MCF 10A (cell line): ENCODE measurements around the gene HIPK1. TPM values are rescaled to one million over a fixed set of nuclear protein-coding genes. Genes with fewer than 3 reads are reported as not detected.

Experiments used
- BruUV-seq: library from RNA; stranded (reverse); fragments of 400-500 nt; replicated peaks from 2 replicates; lab custom pipeline; 2021; lab: Mats Ljungman, UMichigan
- CTCF ChIA-PET: fragments of 300-600 bp; sonication (Branson Sonifier 250); formaldehyde crosslinking; extraction: SDS; loops from one replicate; lab custom pipeline; 2021; ENCODE audit warnings: antibody characterized with exemption, inconsistent platforms; lab: Yijun Ruan, JAX
- POLR2A ChIA-PET: fragments of 300-600, 350-650 bp; sonication (Branson Sonifier 250); formaldehyde crosslinking; extraction: SDS; loops from one replicate; lab custom pipeline; 2020; ENCODE audit warnings: antibody characterized with exemption, inconsistent platforms; lab: Yijun Ruan, JAX
- DNase-seq: peaks from one replicate; pipeline ENCODE4 v3.0.0-alpha.2; 2018; ENCODE audit not compliant: unreplicated experiment
- H3K27ac Mint-ChIP-seq: one replicate; pipeline ENCODE4 v1.8.0; 2022; ENCODE audit warnings: mild to moderate bottlenecking, low read depth, mixed read lengths; ENCODE audit not compliant: unreplicated experiment
- H3K27me3 Mint-ChIP-seq: one replicate; pipeline ENCODE4 v1.8.0; 2022; ENCODE audit warnings: mixed read lengths; ENCODE audit not compliant: insufficient read depth, unreplicated experiment
- H3K36me3 Mint-ChIP-seq: one replicate; pipeline ENCODE4 v1.8.0; 2022; ENCODE audit warnings: mild to moderate bottlenecking, moderate library complexity, mixed read lengths; ENCODE audit not compliant: insufficient read depth, unreplicated experiment
- H3K4me1 Mint-ChIP-seq: one replicate; pipeline ENCODE4 v1.8.0; 2022; ENCODE audit warnings: mixed read lengths; ENCODE audit not compliant: insufficient read depth, unreplicated experiment
- H3K4me3 Mint-ChIP-seq: one replicate; pipeline ENCODE4 v1.8.0; 2022; ENCODE audit warnings: mild to moderate bottlenecking, moderate library complexity, mixed read lengths; ENCODE audit not compliant: unreplicated experiment
- H3K9me3 Mint-ChIP-seq: one replicate; pipeline ENCODE4 v1.8.0; 2022; ENCODE audit warnings: mixed read lengths; ENCODE audit not compliant: unreplicated experiment
- CTCF ChIP-seq: fragments of 200-600 bp; IDR thresholded peaks from one replicate; pipeline ENCODE4 v1.8.0; 2022; ENCODE audit warnings: antibody characterized with exemption, mild to moderate bottlenecking; ENCODE audit not compliant: unreplicated experiment
- intact Hi-C: fragments of 100-400 bp; cut with micrococcal nuclease; formaldehyde crosslinking; loops from 2 replicates; pipeline ENCODE4 v1.14.1; 2022
- total RNA-seq: library from RNA; stranded (reverse); gene quantifications from 2 replicates; pipeline ENCODE4 v1.2.3, GENCODE V29; 2022

Gene HIPK1
- total RNA-seq, 1 experiment from 2014 or later, result 46.7 TPM

- DNase-seq, result no peak
- ChIA-PET POLR2A (interaction anchor here (0.8 kb wide), 1 partner anchor 17 kb away, joined by 3 read pairs; no protein-coding TSS in a partner anchor), CTCF (no interaction called here)
- no TSS peak for BruUV-seq
- Mint-ChIP-seq H3K4me3 (no peak overlapping the region), H3K36me3 (peaks cover 58% of the 10 kb centered on the region), H3K27ac (no peak overlapping the region), H3K27me3 (no peaks in the 10 kb centered on the region), H3K4me1 (no peaks in the 10 kb centered on the region), H3K9me3 (no peaks in the 10 kb centered on the region)
- no peak for TF ChIP-seq CTCF
- intact Hi-C loops, result no loop called here
These were observed 30.8 kb upstream of the HIPK1 start for GRCh38 chr1:113898241-113898814.

GRCh38 chr1:113899111-113899510 is 30.0 kb upstream of the HIPK1 start:
- TF ChIP-seq CTCF, result no peak
- no peak for DNase-seq
- CTCF ChIA-PET, result interaction anchor here (0.6 kb wide), 1 partner anchor 76 kb away, joined by 3 read pairs; no protein-coding TSS in a partner anchor
- H3K4me3 Mint-ChIP-seq, result no peak overlapping the region
- H3K4me1 Mint-ChIP-seq, result no peaks in the 10 kb centered on the region
- no peak overlapping the region for H3K27ac Mint-ChIP-seq
- no TSS peak for BruUV-seq
- peaks cover 58% of the 10 kb centered on the region for H3K36me3 Mint-ChIP-seq
- H3K9me3 Mint-ChIP-seq, result no peaks in the 10 kb centered on the region
- H3K27me3 Mint-ChIP-seq, result no peaks in the 10 kb centered on the region
- POLR2A ChIA-PET, result interaction anchor here (0.8 kb wide), 1 partner anchor 18 kb away, joined by 3 read pairs; no protein-coding TSS in a partner anchor
- intact Hi-C loops, result no loop called here

GRCh38 chr1:113901191-113901590 is 27.9 kb upstream of the HIPK1 start:
- no peak for TF ChIP-seq CTCF
- Mint-ChIP-seq H3K4me3 (no peak overlapping the region), H3K36me3 (peaks cover 46% of the 10 kb centered on the region), H3K27me3 (no peaks in the 10 kb centered on the region), H3K27ac (no peak overlapping the region), H3K4me1 (no peaks in the 10 kb centered on the region), H3K9me3 (no peaks in the 10 kb centered on the region)
- POLR2A ChIA-PET, result interaction anchor here (0.6 to 1.5 kb wide), 2 partner anchors 28 to 88 kb away, joined by 4 to 6 read pairs; partner anchors contain the start of gene HIPK1
- BruUV-seq, result no TSS peak
- no peak for DNase-seq
- intact Hi-C loops, result loop anchor here (10.0 kb wide), 1 partner anchor 446 kb away; no protein-coding TSS in a partner anchor
- CTCF ChIA-PET, result interaction anchor here (0.6 to 2.7 kb wide), 2 partner anchors 66 to 479 kb away, joined by 4 to 17 read pairs; no protein-coding TSS in a partner anchor

GRCh38 chr1:113903501-113904292 is 25.4 kb upstream of the HIPK1 start:
- peak overlapping the region; percentile 95 for H3K4me3 Mint-ChIP-seq
- peaks cover 33% of the 10 kb centered on the region for H3K36me3 Mint-ChIP-seq
- H3K27ac Mint-ChIP-seq, result peak overlapping the region; percentile 94
- no TSS peak for BruUV-seq
- POLR2A ChIA-PET, result interaction anchor here (0.6 to 9.1 kb wide), 17 partner anchors 10 to 830 kb away, joined by 3 to 228 read pairs (median 5); partner anchors contain the start of genes DENND2C, HIPK1, LRIG2 and MAGI3
- H3K4me1 Mint-ChIP-seq, result no peaks in the 10 kb centered on the region
- H3K9me3 Mint-ChIP-seq, result no peaks in the 10 kb centered on the region
- TF ChIP-seq CTCF, result no peak
- DNase-seq, result peak; percentile 15
- intact Hi-C loops, result loop anchor here (2.0 to 10.0 kb wide), 3 partner anchors 145 to 763 kb away; partner anchors contain the start of gene PHTF1
- CTCF ChIA-PET, result interaction anchor here (0.6 to 3.5 kb wide), 13 partner anchors 8 to 754 kb away, joined by 3 to 48 read pairs (median 4); partner anchors contain the start of gene HIPK1
- H3K27me3 Mint-ChIP-seq, result no peaks in the 10 kb centered on the region
